ENCODE data around the gene SSBP2.
A peak's percentile ranks its signal among the peaks of the same experiment; 100 is the strongest.

The SSBP2 gene

DNA sequence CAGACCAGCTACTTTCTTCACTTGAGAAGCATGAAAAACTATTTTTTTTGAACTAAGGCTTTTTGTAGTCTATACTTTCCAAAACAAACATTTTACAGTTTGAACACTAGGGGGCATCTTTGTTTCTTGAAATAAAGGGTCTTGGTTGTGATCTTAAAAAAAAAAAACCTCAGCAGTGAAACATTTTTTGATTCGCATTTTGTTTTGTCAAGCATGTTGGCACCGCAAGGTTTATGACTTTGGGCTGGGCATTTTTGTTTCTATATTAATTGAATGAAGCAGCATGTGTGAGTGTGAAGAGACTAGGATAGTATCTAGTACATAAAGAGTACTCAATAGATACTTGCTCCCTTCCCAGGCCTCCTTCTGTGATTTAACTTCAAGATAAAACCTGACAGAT, 325.3 kb downstream of the SSBP2 start:
- Histone ChIP-seq H3K9me3 (no peaks in the 10 kb centered on the region), H3K4me1 (peaks cover 11% of the 10 kb centered on the region), H3K36me3 (no peaks in the 10 kb centered on the region), H3K27me3 (no peaks in the 10 kb centered on the region), H3K4me3 (ENCODE audit: low read depth, low read length) (no peak overlapping the region)
- TF ChIP-seq, protein P1, sequence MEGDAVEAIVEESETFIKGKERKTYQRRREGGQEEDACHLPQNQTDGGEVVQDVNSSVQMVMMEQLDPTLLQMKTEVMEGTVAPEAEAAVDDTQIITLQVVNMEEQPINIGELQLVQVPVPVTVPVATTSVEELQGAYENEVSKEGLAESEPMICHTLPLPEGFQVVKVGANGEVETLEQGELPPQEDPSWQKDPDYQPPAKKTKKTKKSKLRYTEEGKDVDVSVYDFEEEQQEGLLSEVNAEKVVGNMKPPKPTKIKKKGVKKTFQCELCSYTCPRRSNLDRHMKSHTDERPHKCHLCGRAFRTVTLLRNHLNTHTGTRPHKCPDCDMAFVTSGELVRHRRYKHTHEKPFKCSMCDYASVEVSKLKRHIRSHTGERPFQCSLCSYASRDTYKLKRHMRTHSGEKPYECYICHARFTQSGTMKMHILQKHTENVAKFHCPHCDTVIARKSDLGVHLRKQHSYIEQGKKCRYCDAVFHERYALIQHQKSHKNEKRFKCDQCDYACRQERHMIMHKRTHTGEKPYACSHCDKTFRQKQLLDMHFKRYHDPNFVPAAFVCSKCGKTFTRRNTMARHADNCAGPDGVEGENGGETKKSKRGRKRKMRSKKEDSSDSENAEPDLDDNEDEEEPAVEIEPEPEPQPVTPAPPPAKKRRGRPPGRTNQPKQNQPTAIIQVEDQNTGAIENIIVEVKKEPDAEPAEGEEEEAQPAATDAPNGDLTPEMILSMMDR (IDR thresholded peaks at IDR 0.05; ENCODE audit: low read depth, low read length) = peak; percentile 55
- no peak for DNase-seq

DNA sequence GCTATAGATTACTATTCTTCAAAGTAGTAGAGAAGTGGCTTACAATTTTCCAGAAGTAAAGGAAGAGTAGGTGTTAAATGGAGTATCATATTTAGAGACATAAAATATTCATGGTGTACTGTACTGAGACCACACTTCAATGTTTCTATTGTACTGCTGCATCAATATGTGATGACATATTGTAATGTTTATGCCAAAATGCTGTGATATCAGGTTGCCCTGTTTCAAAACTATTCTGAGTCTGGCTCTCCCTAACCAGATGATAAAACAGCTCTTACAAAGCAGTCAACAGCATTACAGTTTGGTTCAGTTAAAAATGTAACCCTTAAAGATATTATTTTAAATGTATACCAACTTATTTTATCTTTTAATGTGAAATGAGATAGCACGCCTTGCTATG, 326.2 kb downstream of the SSBP2 start:
- TF ChIP-seq, protein P1 (IDR thresholded peaks at IDR 0.05; ENCODE audit: low read depth, low read length) = no peak
- Histone ChIP-seq H3K36me3 (no peaks in the 10 kb centered on the region), H3K4me3 (ENCODE audit: low read depth, low read length) (no peak overlapping the region), H3K27me3 (no peaks in the 10 kb centered on the region), H3K9me3 (no peaks in the 10 kb centered on the region), H3K4me1 (peaks cover 11% of the 10 kb centered on the region)
- no peak for DNase-seq

DNA sequence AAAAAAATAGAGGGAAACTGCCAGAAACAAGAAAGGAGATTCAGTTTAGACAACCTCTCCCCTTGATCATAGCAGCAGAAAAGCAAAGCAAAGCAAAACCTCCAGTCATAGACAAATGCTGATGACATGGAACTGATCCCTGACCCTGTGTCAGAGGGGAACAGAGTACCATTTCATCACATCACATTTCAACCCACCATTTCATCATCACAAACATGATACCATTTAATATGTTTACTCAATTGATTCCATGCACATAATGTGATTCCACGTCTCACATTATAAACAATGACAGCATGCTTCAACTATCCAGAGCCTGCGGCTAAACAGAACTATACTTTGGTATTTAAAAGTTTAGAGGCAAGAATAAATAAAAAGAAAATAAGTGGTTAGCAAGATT, 328.2 kb downstream of the SSBP2 start:
- H3K4me1 ChIP-seq = peaks cover 8% of the 10 kb centered on the region
- H3K9me3 ChIP-seq = no peaks in the 10 kb centered on the region
- TF ChIP-seq, protein P1 (IDR thresholded peaks at IDR 0.05; ENCODE audit: low read depth, low read length) = no peak
- H3K4me3 ChIP-seq (ENCODE audit: low read depth, low read length) = no peak overlapping the region
- H3K27me3 ChIP-seq = no peaks in the 10 kb centered on the region
- no peaks in the 10 kb centered on the region for H3K36me3 ChIP-seq
- no peak for DNase-seq

DNA sequence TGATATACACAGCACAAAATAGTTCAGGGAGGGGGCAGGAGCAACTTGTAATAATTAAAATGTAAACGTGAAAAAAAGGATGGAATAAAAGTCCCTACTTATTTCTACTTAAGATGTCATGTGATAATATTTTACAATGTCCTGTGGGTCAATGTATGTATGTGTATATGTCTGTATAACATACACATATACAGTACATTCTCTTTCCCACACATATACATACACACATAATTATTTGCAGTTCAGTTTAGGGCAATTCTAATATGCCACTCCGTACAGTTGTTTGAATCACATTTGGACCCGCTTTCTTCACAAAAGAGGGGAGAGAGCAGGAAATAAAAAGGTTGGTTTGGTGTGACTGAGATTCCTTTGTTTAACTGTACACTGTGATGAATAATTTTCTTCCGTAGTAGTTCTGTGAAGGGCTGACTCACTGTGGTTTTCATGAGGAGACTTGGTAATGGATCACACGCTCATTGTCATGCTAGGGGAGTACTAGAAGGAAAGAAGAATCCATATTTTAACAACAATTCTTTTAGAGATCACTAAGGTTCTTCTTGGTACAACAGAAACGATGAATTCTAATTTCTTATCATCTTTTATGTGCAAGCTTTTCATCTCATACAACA, 330.7 kb downstream of the SSBP2 start:
- TF ChIP-seq, protein P1 (IDR thresholded peaks at IDR 0.05; ENCODE audit: low read depth, low read length) = no peak
- no peak for DNase-seq
- no peak overlapping the region for H3K4me3 ChIP-seq (ENCODE audit: low read depth, low read length)
- H3K36me3 ChIP-seq = no peaks in the 10 kb centered on the region
- no peaks in the 10 kb centered on the region; the same call in 1 of the 2 replicates for H3K4me1 ChIP-seq
- H3K27me3 ChIP-seq = no peaks in the 10 kb centered on the region
- no peaks in the 10 kb centered on the region for H3K9me3 ChIP-seq

DNA sequence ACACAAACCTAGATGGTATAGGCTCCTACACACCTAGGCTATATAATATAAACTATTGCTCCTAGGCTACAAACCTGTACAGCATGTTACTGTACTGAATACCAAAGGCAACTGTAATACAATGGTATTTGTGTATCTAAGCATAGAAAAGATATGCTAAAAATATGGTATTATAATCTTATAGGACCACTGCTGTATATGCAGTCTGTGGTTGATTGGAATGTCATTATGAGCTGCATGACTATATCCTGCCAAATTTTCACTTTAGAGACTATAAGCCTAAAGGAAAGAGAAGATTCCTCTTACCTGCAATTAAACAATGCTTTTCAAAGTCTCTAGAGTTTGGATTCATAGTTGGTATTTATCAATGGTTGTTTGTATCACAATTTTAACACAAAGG, 332.3 kb downstream of the SSBP2 start:
- DNase-seq = no peak
- Histone ChIP-seq H3K4me1 (no peaks in the 10 kb centered on the region; the same call in 1 of the 2 replicates), H3K4me3 (ENCODE audit: low read depth, low read length) (no peak overlapping the region), H3K36me3 (no peaks in the 10 kb centered on the region), H3K9me3 (no peaks in the 10 kb centered on the region), H3K27me3 (no peaks in the 10 kb centered on the region)
- TF ChIP-seq, protein P1 (IDR thresholded peaks at IDR 0.05; ENCODE audit: low read depth, low read length) = no peak

DNA sequence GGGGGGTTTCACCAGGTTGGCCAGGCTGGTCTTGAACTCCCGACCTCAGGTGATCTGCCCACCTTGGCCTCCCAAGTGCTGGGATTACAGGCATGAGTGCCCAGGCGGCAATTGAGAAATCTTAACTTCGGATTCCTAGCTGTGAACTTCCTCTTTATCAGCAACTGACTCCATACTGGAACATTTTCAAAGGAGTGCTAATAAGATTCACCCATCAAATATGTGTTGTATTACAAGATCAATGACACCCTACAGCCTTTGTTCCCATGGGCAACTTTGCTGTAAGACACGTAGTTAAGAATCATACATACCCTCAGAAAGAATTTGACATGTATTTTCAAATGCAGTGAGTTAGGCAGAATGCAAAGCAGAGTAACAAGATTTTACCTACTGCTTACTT, 333.8 kb downstream of the SSBP2 start:
- no peak for DNase-seq
- Histone ChIP-seq H3K36me3 (no peaks in the 10 kb centered on the region), H3K27me3 (no peaks in the 10 kb centered on the region), H3K4me3 (ENCODE audit: low read depth, low read length) (no peak overlapping the region), H3K4me1 (no peaks in the 10 kb centered on the region; the same call in 1 of the 2 replicates), H3K9me3 (no peaks in the 10 kb centered on the region)
- TF ChIP-seq, protein P1 (IDR thresholded peaks at IDR 0.05; ENCODE audit: low read depth, low read length) = no peak

All from BE2C (cell line).